PC-3 (cell line): ENCODE results near the gene OR2A5. TPM values are rescaled to one million over a fixed set of nuclear protein-coding genes. Genes with fewer than 3 reads are reported as not detected.

ENCODE experiments used
- ATAC-seq: fragments of 200-7000 bp; cut with Tn5 transposase; 2 replicates; pipeline ENCODE4 v1.9.1; 2020; ENCODE audit warnings: mild to moderate bottlenecking, moderate library complexity
- BruUV-seq: library from RNA; stranded (reverse); fragments of 400-500 nt; replicated peaks from 2 replicates; lab custom pipeline; 2021; lab: Mats Ljungman, UMichigan
- CTCF ChIA-PET: fragments of 300-600 bp; sonication (Branson Sonifier 250); formaldehyde crosslinking; loops from one replicate; lab custom pipeline; 2022; ENCODE audit warnings: antibody characterized with exemption; lab: Charles Lee
- POLR2A ChIA-PET: fragments of 300-600 bp; sonication (Branson Sonifier 250); formaldehyde crosslinking; loops from one replicate; lab custom pipeline; 2022; ENCODE audit warnings: antibody characterized with exemption; ENCODE audit not compliant: unreplicated experiment; lab: Charles Lee
- DNase-seq: peaks from one replicate; pipeline ENCODE4 v3.0.0-alpha.2; 2015
- H2AFZ ChIP-seq: fragments of 300-600 bp; sonication (generic); 2 replicates; pipeline ENCODE4 v1.6.0; 2016; ENCODE audit warnings: antibody characterized with exemption, low read length
- H3F3A ChIP-seq: fragments of 300-600 bp; sonication (generic); one replicate; pipeline ENCODE4 v1.6.0; 2017; ENCODE audit warnings: antibody characterized with exemption, low read length, control low read depth, mild to moderate bottlenecking; ENCODE audit not compliant: unreplicated experiment
- H3K27ac ChIP-seq: fragments of 300-600 bp; sonication (generic); 2 replicates; pipeline ENCODE4 v1.5.1; 2016; ENCODE audit warnings: mild to moderate bottlenecking, low read length
- H3K27me3 ChIP-seq: fragments of 300-600 bp; sonication (generic); 2 replicates; pipeline ENCODE4 v1.6.1; 2016; ENCODE audit warnings: low read length, mixed read lengths
- H3K36me3 ChIP-seq: fragments of 300-600 bp; sonication (generic); 2 replicates; pipeline ENCODE4 v1.6.1; 2016; ENCODE audit warnings: low read depth, mixed run types, low read length, mixed read lengths
- H3K4me1 ChIP-seq: fragments of 300-600 bp; sonication (generic); 2 replicates; pipeline ENCODE4 v1.5.1; 2016; ENCODE audit warnings: low read length; ENCODE audit not compliant: insufficient read depth
- H3K4me2 ChIP-seq: fragments of 300-600 bp; sonication (generic); 2 replicates; pipeline ENCODE4 v1.6.0; 2016; ENCODE audit warnings: low read length
- H3K4me3 ChIP-seq: fragments of 300-600 bp; sonication (generic); 2 replicates; pipeline ENCODE4 v1.5.1; 2016; ENCODE audit warnings: mild to moderate bottlenecking, low read length, mixed read lengths
- H3K79me2 ChIP-seq: fragments of 300-600 bp; sonication (generic); 2 replicates; pipeline ENCODE4 v1.6.1; 2017; ENCODE audit warnings: low read length, mixed read lengths
- H3K9ac ChIP-seq: fragments of 300-600 bp; sonication (generic); 2 replicates; pipeline ENCODE4 v1.6.0; 2016; ENCODE audit warnings: mild to moderate bottlenecking, low read length
- H3K9me2 ChIP-seq: fragments of 300-600 bp; sonication (generic); replicated peaks from 2 replicates; pipeline ENCODE4 v1.6.1; 2016; ENCODE audit warnings: mixed run types, low read length, mixed read lengths
- H3K9me3 ChIP-seq: fragments of 300-600 bp; sonication (generic); 2 replicates; pipeline ENCODE4 v1.6.1; 2016; ENCODE audit warnings: low read length, mixed read lengths
- H4K20me1 ChIP-seq: fragments of 300-600 bp; sonication (generic); 2 replicates; pipeline ENCODE4 v1.6.1; 2016; ENCODE audit warnings: low read length, mixed read lengths
- EZH2 ChIP-seq: fragments of 300-600 bp; sonication (generic); IDR thresholded peaks from one replicate; pipeline ENCODE4 v1.6.1; 2017; ENCODE audit warnings: antibody characterized with exemption, mild to moderate bottlenecking, low read length; ENCODE audit not compliant: unreplicated experiment
- EZH2phosphoT487 ChIP-seq: fragments of 300-600 bp; sonication (generic); IDR thresholded peaks from 2 replicates; pipeline ENCODE4 v1.6.1; 2018; ENCODE audit warnings: mild to moderate bottlenecking, antibody characterized with exemption, low read length, borderline replicate concordance
- intact Hi-C: fragments of 100-400 bp; cut with micrococcal nuclease; formaldehyde crosslinking; loops from 2 replicates; pipeline ENCODE4 v1.9.0; 2023
- total RNA-seq: library from RNA; depleted of rRNA; stranded (reverse); fragments of >200 nt; gene quantifications from 2 replicates; pipeline ENCODE4 v1.2.3, GENCODE V29; 2014
- TF ChIP-seq, protein P1 (sequence below): fragments of 300-600 bp; sonication (generic); conservative IDR thresholded peaks from 2 replicates; pipeline ENCODE4 v1.5.1; 2017; ENCODE audit warnings: antibody characterized with exemption, low read depth, mild to moderate bottlenecking, low read length

The OR2A5 gene
- total RNA-seq, 1 experiment from 2014 or later = not detected

DNA sequence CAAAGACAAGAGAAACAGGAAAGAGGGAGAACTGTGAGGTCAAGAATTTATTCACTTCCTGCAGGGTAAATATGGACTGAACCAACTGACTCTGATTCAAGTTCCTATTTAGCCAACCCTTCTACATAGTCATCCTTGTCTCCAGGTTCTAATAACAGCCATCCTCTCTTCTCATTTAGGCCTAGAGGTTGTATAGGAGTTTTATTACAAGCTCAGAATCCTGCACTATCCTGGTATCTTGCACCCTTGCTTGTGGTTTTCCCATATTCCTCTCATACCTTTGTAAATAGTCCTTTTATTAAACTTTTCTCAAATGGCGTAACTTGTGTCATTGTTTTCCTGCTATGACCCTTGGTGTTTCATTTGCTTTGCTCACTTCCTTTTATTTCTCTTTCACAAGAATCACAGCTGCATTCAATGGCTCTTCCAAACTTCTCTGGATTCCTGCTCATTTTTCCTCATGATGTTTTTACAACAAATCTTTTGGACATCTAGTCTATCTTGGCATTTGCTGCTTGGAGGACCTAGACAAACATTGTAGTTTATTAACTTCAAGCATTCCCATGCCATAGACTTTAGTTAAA, 12.4 kb upstream of the OR2A5 start:
- ChIA-PET POLR2A (no interaction called here), CTCF (no interaction called here)
- no peaks in the 10 kb centered on the region for H3K79me2 ChIP-seq
- H3K9me3 ChIP-seq = no peaks in the 10 kb centered on the region
- no peaks in the 10 kb centered on the region for H3K27me3 ChIP-seq
- H3K4me1 ChIP-seq = peaks cover 41% of the 10 kb centered on the region
- intact Hi-C loops = no loop called here
- no peaks in the 10 kb centered on the region for H3K36me3 ChIP-seq
- BruUV-seq = no TSS peak
- TF ChIP-seq EZH2phosphoT487 (no peak), EZH2 (no peak)
- TF ChIP-seq, protein P1, sequence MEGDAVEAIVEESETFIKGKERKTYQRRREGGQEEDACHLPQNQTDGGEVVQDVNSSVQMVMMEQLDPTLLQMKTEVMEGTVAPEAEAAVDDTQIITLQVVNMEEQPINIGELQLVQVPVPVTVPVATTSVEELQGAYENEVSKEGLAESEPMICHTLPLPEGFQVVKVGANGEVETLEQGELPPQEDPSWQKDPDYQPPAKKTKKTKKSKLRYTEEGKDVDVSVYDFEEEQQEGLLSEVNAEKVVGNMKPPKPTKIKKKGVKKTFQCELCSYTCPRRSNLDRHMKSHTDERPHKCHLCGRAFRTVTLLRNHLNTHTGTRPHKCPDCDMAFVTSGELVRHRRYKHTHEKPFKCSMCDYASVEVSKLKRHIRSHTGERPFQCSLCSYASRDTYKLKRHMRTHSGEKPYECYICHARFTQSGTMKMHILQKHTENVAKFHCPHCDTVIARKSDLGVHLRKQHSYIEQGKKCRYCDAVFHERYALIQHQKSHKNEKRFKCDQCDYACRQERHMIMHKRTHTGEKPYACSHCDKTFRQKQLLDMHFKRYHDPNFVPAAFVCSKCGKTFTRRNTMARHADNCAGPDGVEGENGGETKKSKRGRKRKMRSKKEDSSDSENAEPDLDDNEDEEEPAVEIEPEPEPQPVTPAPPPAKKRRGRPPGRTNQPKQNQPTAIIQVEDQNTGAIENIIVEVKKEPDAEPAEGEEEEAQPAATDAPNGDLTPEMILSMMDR = no peak
- no peak overlapping the region for H2AFZ ChIP-seq
- no peak overlapping the region for H3K9ac ChIP-seq
- H3K4me3 ChIP-seq = no peak overlapping the region
- peak overlapping the region; percentile 23; the same call in 1 of the 2 replicates for H3K4me2 ChIP-seq
- H3F3A ChIP-seq = no peaks in the 10 kb centered on the region
- H3K9me2 ChIP-seq = no peaks in the 10 kb centered on the region
- ATAC-seq = no peak
- DNase-seq = no peak
- peak overlapping the region; percentile 47; the same call in 1 of the 2 replicates for H3K27ac ChIP-seq
- H4K20me1 ChIP-seq = no peaks in the 10 kb centered on the region

DNA sequence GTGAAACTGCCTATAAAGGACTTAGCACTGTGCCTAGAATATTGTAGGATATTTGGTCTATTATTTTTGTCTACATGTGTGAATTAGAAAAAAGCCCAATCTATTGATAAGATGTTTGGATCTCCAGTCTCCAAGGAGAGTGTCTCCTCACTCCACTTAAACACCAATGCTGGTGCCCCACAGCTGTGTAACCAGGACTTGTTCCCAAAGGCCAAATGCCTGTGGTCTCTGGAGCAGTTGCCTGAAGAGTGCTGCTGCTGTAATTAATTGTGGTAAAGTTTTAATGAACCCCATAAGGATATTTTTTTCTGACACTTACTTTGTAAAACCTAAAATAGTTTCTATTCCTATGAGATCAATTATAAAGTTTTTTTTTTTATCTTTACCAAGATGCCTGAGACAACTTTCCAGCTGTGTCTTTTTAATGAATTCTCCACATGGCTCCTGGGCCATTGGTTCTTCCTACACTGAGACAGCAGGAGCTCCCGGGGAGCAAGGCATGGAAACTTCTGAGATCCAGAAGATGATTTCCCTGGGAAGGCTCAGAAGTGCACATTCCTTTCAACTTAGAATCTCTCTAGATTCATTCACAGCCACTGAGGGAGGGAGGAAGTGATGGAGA, 11.2 kb upstream of the OR2A5 start:
- intact Hi-C loops = no loop called here
- Histone ChIP-seq H3K27ac (no peak overlapping the region), H3K4me1 (peaks cover 36% of the 10 kb centered on the region), H3K4me2 (no peak overlapping the region), H3K9ac (no peak overlapping the region), H3F3A (no peaks in the 10 kb centered on the region), H3K79me2 (no peaks in the 10 kb centered on the region), H3K9me3 (no peaks in the 10 kb centered on the region), H2AFZ (no peak overlapping the region), H3K36me3 (no peaks in the 10 kb centered on the region), H4K20me1 (no peaks in the 10 kb centered on the region), H3K4me3 (no peak overlapping the region), H3K27me3 (no peaks in the 10 kb centered on the region), H3K9me2 (no peaks in the 10 kb centered on the region)
- POLR2A ChIA-PET = no interaction called here
- no peak for ATAC-seq
- CTCF ChIA-PET = no interaction called here
- no peak for TF ChIP-seq EZH2phosphoT487
- TF ChIP-seq, protein P1 = no peak
- no peak for TF ChIP-seq EZH2
- DNase-seq = no peak
- no TSS peak for BruUV-seq

DNA sequence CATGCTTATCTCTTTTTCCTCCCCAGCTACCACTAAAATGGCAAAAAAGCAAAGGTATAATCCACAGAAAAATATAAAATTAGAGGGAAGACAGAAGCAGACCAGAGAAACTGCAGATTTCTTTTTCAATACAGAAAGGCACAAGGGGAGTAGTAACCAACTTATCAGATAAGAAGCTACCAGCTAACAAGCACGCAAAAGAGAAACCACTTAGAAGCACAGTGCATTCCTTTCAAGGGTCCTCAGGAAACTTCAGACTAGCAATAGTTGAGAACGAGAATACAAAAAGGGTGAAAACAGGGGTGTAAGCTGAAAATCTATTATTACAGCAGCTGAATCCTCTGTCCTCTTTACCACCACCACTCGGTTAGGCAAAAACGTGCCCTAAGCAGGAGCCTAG, 9.9 kb upstream of the OR2A5 start:
- Histone ChIP-seq H3K27ac (no peak overlapping the region), H3K27me3 (no peaks in the 10 kb centered on the region), H3K79me2 (no peaks in the 10 kb centered on the region), H3K9ac (no peak overlapping the region), H4K20me1 (no peaks in the 10 kb centered on the region), H3K4me3 (no peak overlapping the region), H3K4me2 (no peak overlapping the region), H3K9me2 (no peaks in the 10 kb centered on the region), H3F3A (no peaks in the 10 kb centered on the region), H3K36me3 (no peaks in the 10 kb centered on the region), H3K4me1 (peaks cover 22% of the 10 kb centered on the region), H3K9me3 (no peaks in the 10 kb centered on the region), H2AFZ (no peak overlapping the region)
- no peak for DNase-seq
- CTCF ChIA-PET = interaction anchor here (0.7 kb wide), 1 partner anchor 89 kb away, joined by 4 read pairs; no protein-coding TSS in a partner anchor
- intact Hi-C loops = no loop called here
- ATAC-seq = no peak
- BruUV-seq = no TSS peak
- TF ChIP-seq, protein P1 = no peak
- no peak for TF ChIP-seq EZH2
- no peak for TF ChIP-seq EZH2phosphoT487
- POLR2A ChIA-PET = no interaction called here
